H1 (cell line): ENCODE measurements around the gene SAPCD1. TPM values are rescaled to one million over a fixed set of nuclear protein-coding genes. Genes with fewer than 3 reads are reported as not detected.
A peak's percentile ranks its signal among the peaks of the same experiment; 100 is the strongest.

ENCODE experiments used
- CTCF ChIA-PET: fragments of 300-600 bp; sonication (Branson Sonifier 250); formaldehyde crosslinking; loops from one replicate; lab custom pipeline; 2021; ENCODE audit not compliant: partially characterized antibody; lab: Charles Lee
- POLR2A ChIA-PET: fragments of 300-600 bp; sonication (Branson Sonifier 250); formaldehyde crosslinking; loops from one replicate; lab custom pipeline; 2021; ENCODE audit warnings: inconsistent platforms; ENCODE audit not compliant: partially characterized antibody; lab: Charles Lee
- DNase-seq, 2 experiments: peaks; one replicate each; pipeline versions ENCODE4 v3.0.0 to v3.0.0-alpha.2; 2010 to 2022; ENCODE audit warnings: low spot score in 2 of 2, low read depth in 1 of 2, mixed read lengths in 1 of 2
- FAIRE-seq: peaks from 2 replicates; lab custom pipeline; 2011; peaks lifted over from hg19 to GRCh38; lab: Jason Lieb, UNC
- H2AFZ ChIP-seq: 2 replicates; pipeline ENCODE4 v1.8.1; 2012; ENCODE audit warnings: low read length, inconsistent platforms
- H2AK5ac ChIP-seq: 2 replicates; pipeline ENCODE4 v1.6.1; 2013; ENCODE audit warnings: low read depth, low read length
- H2BK120ac ChIP-seq: replicated peaks from 2 replicates; pipeline ENCODE3; 2013; ENCODE audit warnings: low read depth, low read length, inconsistent platforms
- H2BK12ac ChIP-seq: 2 replicates; pipeline ENCODE4 v1.6.1; 2013; ENCODE audit warnings: low read depth, low read length
- H2BK15ac ChIP-seq: 2 replicates; pipeline ENCODE4 v1.6.1; 2013; ENCODE audit warnings: low read length
- H2BK20ac ChIP-seq: 2 replicates; pipeline ENCODE4 v1.6.1; 2013; ENCODE audit warnings: low read length
- H2BK5ac ChIP-seq: 2 replicates; pipeline ENCODE4 v1.6.1; 2013; ENCODE audit warnings: low read depth, low read length
- H3K14ac ChIP-seq: 2 replicates; pipeline ENCODE4 v1.6.1; 2013; ENCODE audit warnings: inconsistent platforms; ENCODE audit not compliant: insufficient read length
- H3K18ac ChIP-seq: 2 replicates; pipeline ENCODE4 v1.6.1; 2013; ENCODE audit warnings: low read length; ENCODE audit errors: extremely low read depth
- H3K23ac ChIP-seq: 2 replicates; pipeline ENCODE4 v1.6.1; 2013; ENCODE audit warnings: inconsistent platforms; ENCODE audit not compliant: insufficient read length
- H3K23me2 ChIP-seq: 2 replicates; pipeline ENCODE4 v1.6.1; 2013; ENCODE audit warnings: low read depth, low read length
- H3K27ac ChIP-seq: 2 replicates; pipeline ENCODE4 v1.6.1; 2011; ENCODE audit warnings: low read depth, low read length, inconsistent platforms
- H3K27me3 ChIP-seq, 4 experiments: replicated peaks in 1 of 4; 1 replicate in 1 of 4; 2 replicates in 3 of 4; pipeline versions ENCODE4 v1.6.1 to v1.8.1; 2011 to 2013; ENCODE audit warnings: low read length in 3 of 4, mild to moderate bottlenecking in 3 of 4, inconsistent platforms in 2 of 4, mixed read lengths in 2 of 4, moderate library complexity in 1 of 4; ENCODE audit not compliant: control insufficient read depth in 3 of 4, insufficient read depth in 3 of 4; ENCODE audit errors: extremely low read depth in 1 of 4
- H3K36me3 ChIP-seq, 4 experiments: 2 replicates each; pipeline versions ENCODE4 v1.6.1 to v1.8.1; 2011 to 2013; ENCODE audit warnings: mild to moderate bottlenecking in 4 of 4, low read length in 3 of 4, moderate library complexity in 2 of 4, control low read depth in 1 of 4, inconsistent platforms in 1 of 4; ENCODE audit not compliant: insufficient read depth in 4 of 4, control insufficient read depth in 2 of 4
- H3K4ac ChIP-seq: replicated peaks from 2 replicates; pipeline ENCODE3; 2013; ENCODE audit warnings: low read length, low read depth, mixed read lengths, inconsistent platforms; ENCODE audit not compliant: insufficient read length
- H3K4me1 ChIP-seq, 4 experiments: replicated peaks in 1 of 4; 1 replicate in 1 of 4; 2 replicates in 3 of 4; pipeline versions ENCODE4 v1.6.1 to v1.8.1; 2011 to 2013; ENCODE audit warnings: low read length in 3 of 4, inconsistent platforms in 2 of 4, mixed read lengths in 1 of 4; ENCODE audit not compliant: insufficient read depth in 4 of 4, control insufficient read depth in 3 of 4
- H3K4me2 ChIP-seq, 2 experiments: 2 replicates each; pipeline versions ENCODE4 v1.6.1 to v1.8.1; 2011 to 2013; ENCODE audit warnings: low read depth in 2 of 2, low read length in 2 of 2, control low read depth in 1 of 2, inconsistent platforms in 1 of 2, mild to moderate bottlenecking in 1 of 2; ENCODE audit not compliant: insufficient read depth in 1 of 2
- H3K4me3 ChIP-seq, 4 experiments: fragments of 200-600, 300-600 bp in 1 of 4; sonication (generic), shearing (Covaris generic), sonication (Bioruptor Twin) in 1 of 4; 2 replicates each; pipeline versions ENCODE4 v1.5.1 to v1.8.1; 2011 to 2016; ENCODE audit warnings: low read length in 4 of 4, low read depth in 3 of 4, control low read depth in 2 of 4, inconsistent platforms in 2 of 4, mild to moderate bottlenecking in 2 of 4, mixed read lengths in 1 of 4, moderate library complexity in 1 of 4; ENCODE audit not compliant: insufficient read depth in 2 of 4; ENCODE audit errors: extremely low read depth in 1 of 4
- H3K56ac ChIP-seq: replicated peaks from 2 replicates; pipeline ENCODE3; 2013; ENCODE audit warnings: low read depth, mild to moderate bottlenecking, mixed read lengths, low read length, inconsistent platforms; ENCODE audit not compliant: insufficient read length
- H3K79me1 ChIP-seq: 2 replicates; pipeline ENCODE4 v1.6.1; 2013; ENCODE audit warnings: low read depth, low read length, control low read depth
- H3K79me2 ChIP-seq, 2 experiments: 2 replicates each; pipeline versions ENCODE4 v1.6.1 to v1.8.1; 2012 to 2013; ENCODE audit warnings: low read length in 2 of 2, mild to moderate bottlenecking in 2 of 2, inconsistent platforms in 1 of 2; ENCODE audit not compliant: insufficient read depth in 2 of 2, control insufficient read depth in 1 of 2
- H3K9ac ChIP-seq, 4 experiments: replicated peaks in 1 of 4; 1 replicate in 1 of 4; 2 replicates in 3 of 4; pipeline versions ENCODE4 v1.6.1 to v1.8.1; 2011 to 2013; ENCODE audit warnings: low read depth in 3 of 4, low read length in 3 of 4, control low read depth in 2 of 4, mild to moderate bottlenecking in 2 of 4, moderate library complexity in 2 of 4, inconsistent platforms in 1 of 4; ENCODE audit errors: extremely low read depth in 1 of 4
- H3K9me3 ChIP-seq, 2 experiments: 2 replicates each; pipeline versions ENCODE4 v1.6.1 to v1.8.1; 2012 to 2013; ENCODE audit warnings: mild to moderate bottlenecking in 2 of 2, moderate library complexity in 2 of 2, control low read depth in 1 of 2, inconsistent platforms in 1 of 2, low read depth in 1 of 2, low read length in 1 of 2, mixed read lengths in 1 of 2; ENCODE audit not compliant: insufficient read depth in 2 of 2
- H4K20me1 ChIP-seq, 2 experiments: replicated peaks in 1 of 2; 2 replicates each; pipeline versions ENCODE3 to v1.8.1; 2011 to 2013; ENCODE audit warnings: inconsistent platforms in 2 of 2, low read length in 2 of 2, mild to moderate bottlenecking in 1 of 2; ENCODE audit not compliant: insufficient read depth in 2 of 2, control insufficient read depth in 1 of 2
- H4K5ac ChIP-seq: 2 replicates; pipeline ENCODE4 v1.6.1; 2013; ENCODE audit warnings: low read length, low read depth, mixed read lengths, inconsistent platforms; ENCODE audit not compliant: insufficient read length
- H4K8ac ChIP-seq: 2 replicates; pipeline ENCODE4 v1.8.0; 2013; ENCODE audit warnings: mild to moderate bottlenecking, moderate library complexity, low read length, inconsistent platforms; ENCODE audit not compliant: insufficient read depth; ENCODE audit errors: extremely low read depth
- H4K91ac ChIP-seq: replicated peaks from 2 replicates; pipeline ENCODE3; 2013; ENCODE audit warnings: low read length, mixed read lengths, inconsistent platforms; ENCODE audit not compliant: insufficient read length
- CTBP2 ChIP-seq: IDR thresholded peaks from 2 replicates; pipeline ENCODE4 v1.7.0; 2011; ENCODE audit warnings: borderline replicate concordance, mild to moderate bottlenecking, moderate library complexity, mixed read lengths, low read length; ENCODE audit not compliant: insufficient read depth, insufficient read length
- E2F6 ChIP-seq: IDR thresholded peaks from 2 replicates; pipeline ENCODE4 v1.6.1; 2012; ENCODE audit warnings: inconsistent platforms
- SIN3A ChIP-seq, 2 experiments: IDR thresholded peaks in 1 of 2; conservative IDR thresholded peaks in 1 of 2; 2 replicates each; pipeline ENCODE4 v1.6.1; 2011 to 2012; ENCODE audit warnings: low read length in 2 of 2, improper control_type of control experiment in 1 of 2, low read depth in 1 of 2, mild to moderate bottlenecking in 1 of 2
- TEAD4 ChIP-seq: IDR thresholded peaks from 2 replicates; pipeline ENCODE4 v1.6.1; 2012; ENCODE audit warnings: low read depth, low read length, inconsistent platforms, mixed read lengths
- WGBS, 2 experiments: shearing (Covaris generic) in 1 of 2; methylation state at CpG; one replicate each; pipeline versions ENCODE4 v1.1.6 to v1.1.7; 2013 to 2015; ENCODE audit warnings: low lambda C conversion rate in 2 of 2, mixed read lengths in 2 of 2, inconsistent platforms in 1 of 2, low coverage in 1 of 2, missing lambda C conversion rate in 1 of 2; ENCODE audit not compliant: insufficient replicate concordance in 2 of 2, insufficient coverage in 1 of 2, insufficient read length in 1 of 2; ENCODE audit errors: extremely low coverage in 1 of 2, missing lambda C conversion rate in 1 of 2; 5-methylcytosine and 5-hydroxymethylcytosine counted together
- polyA plus RNA-seq, 7 experiments: library from polyadenylated mRNA; depleted of rRNA in 3 of 7; stranded (reverse) in 5 of 7; unstranded in 2 of 7; fragments of >200 nt in 5 of 7; fragments of 200-250 nt in 2 of 7; gene quantifications; 1 replicate in 5 of 7; 2 replicates in 1 of 7; 4 replicates in 1 of 7; pipeline versions ENCODE4 v1.2.1 to v1.2.3, GENCODE V29; 2011 to 2013; ENCODE audit warnings: missing spikeins in 2 of 7, mixed read lengths in 2 of 7
- total RNA-seq: library from RNA; stranded (reverse); fragmentation: NEBNext Ultra II Directional; extraction: Animal tissue kit (Norgen Biotek cat#: 25700); gene quantifications from 2 replicates; pipeline ENCODE4 v1.2.1, GENCODE V29; 2021

SAPCD1 gene
- total and polyA plus RNA-seq, 2 of the 8 experiments (the other 6 are each of a cell fraction or from before 2014, with no cell fraction given), result 3.1 to 5.9 TPM

- H3K14ac ChIP-seq, result no peak overlapping the region
- H3K9me3 ChIP-seq, result no peaks in the 10 kb centered on the region; a peak in 1 of 4 replicates
- H3K23ac ChIP-seq, result no peak overlapping the region
- H3K4me1 ChIP-seq, result peaks cover 23 to 29% (median 25%) of the 10 kb centered on the region in 4 experiments
- H3K79me2 ChIP-seq, result peaks cover 0 to 26% of the 10 kb centered on the region in 2 experiments; a peak in 2 of 4 replicates
- peak overlapping the region; percentile 90; the same call in 1 of the 2 replicates for H2BK20ac ChIP-seq
- POLR2A ChIA-PET, result interaction anchor here (0.6 to 8.7 kb wide), 24 partner anchors 8 to 390 kb away, joined by 3 to 73 read pairs (median 6); partner anchors contain the start of genes ABHD16A, ATF6B, BAG6 and DDAH2
- peak overlapping the region; percentile 55 for H3K18ac ChIP-seq
- DNase-seq (no peak), FAIRE-seq (no peak)
- H2AFZ ChIP-seq, result peak overlapping the region; percentile 86; the same call in 1 of the 2 replicates
- peaks cover 5 to 21% (median 8%) of the 10 kb centered on the region in 4 experiments; a peak in 7 of 8 replicates for H3K36me3 ChIP-seq
- H3K4me3 ChIP-seq, result peak overlapping the region in 1 of 4 experiments; percentile 82; a peak in 1 of 8 replicates
- H4K91ac ChIP-seq, result peak overlapping the region; percentile 67
- H2BK5ac ChIP-seq, result peak overlapping the region; percentile 86; the same call in 1 of the 2 replicates
- 56% methylated on average over 6 of the region's 6 CpGs; no CpG with 5 or more reads in 1 of the 2 experiments for WGBS, 2 experiments
- no peak overlapping the region for H4K8ac ChIP-seq
- H3K23me2 ChIP-seq, result peaks cover 20% of the 10 kb centered on the region
- H3K27me3 ChIP-seq, result no peaks in the 10 kb centered on the region
- H2BK12ac ChIP-seq, result peak overlapping the region; percentile 98; the same call in 1 of the 2 replicates
- H3K79me1 ChIP-seq, result peaks cover 8% of the 10 kb centered on the region; the same call in 1 of the 2 replicates
- H2BK120ac ChIP-seq, result peak overlapping the region; percentile 19
- H3K9ac ChIP-seq, result peak overlapping the region in 2 of 4 experiments; percentile 35 to 46; a peak in 1 of 7 replicates
- H3K56ac ChIP-seq, result peak overlapping the region; percentile 5
- 0 out of 2 replicates have a peak overlapping the region, but pooled peaks have one; percentile 31 for H3K27ac ChIP-seq
- H2BK15ac ChIP-seq, result peak overlapping the region; percentile 93
- CTCF ChIA-PET, result interaction anchor here (0.6 to 5.9 kb wide), 29 partner anchors 10 to 192 kb away, joined by 3 to 52 read pairs (median 4); partner anchors contain the start of genes APOM, ATP6V1G2, DDAH2 and HSPA1B
- H2AK5ac ChIP-seq, result 0 out of 2 replicates have a peak overlapping the region, but pooled peaks have one; percentile 3
- peak overlapping the region; percentile 28 for H3K4ac ChIP-seq
- H4K5ac ChIP-seq, result no peak overlapping the region
- H4K20me1 ChIP-seq, result peaks cover 4% of the 10 kb centered on the region in 2 experiments
- H3K4me2 ChIP-seq, result peak overlapping the region; percentile 52 to 99; a peak in 3 of 4 replicates
- no peak; a peak in 1 of 4 replicates for TF ChIP-seq SIN3A (conservative IDR thresholded peaks at IDR 0.05 in 1 of 2, IDR thresholded peaks at IDR 0.05 in 1 of 2; ENCODE audit: low read depth in 1 of 2, low read length in 2 of 2)
- TF ChIP-seq E2F6, result 0 out of 2 replicates have a peak, but pooled peaks have one; percentile 8
- no peak for TF ChIP-seq TEAD4
- TF ChIP-seq CTBP2, result no peak
These were observed 24.2 kb upstream of the SAPCD1 start for GRCh38 chr6:31737991-31738979.
